ENCODE results near the gene CCDC154. TPM values are rescaled to one million over a fixed set of nuclear protein-coding genes. Genes with fewer than 3 reads are reported as not detected.

CCDC154 gene
- total and polyA plus RNA-seq, 2 donors (not counting 1 experiment from before 2014, with no cell fraction given): 12.4 to 22.9 TPM

DNA sequence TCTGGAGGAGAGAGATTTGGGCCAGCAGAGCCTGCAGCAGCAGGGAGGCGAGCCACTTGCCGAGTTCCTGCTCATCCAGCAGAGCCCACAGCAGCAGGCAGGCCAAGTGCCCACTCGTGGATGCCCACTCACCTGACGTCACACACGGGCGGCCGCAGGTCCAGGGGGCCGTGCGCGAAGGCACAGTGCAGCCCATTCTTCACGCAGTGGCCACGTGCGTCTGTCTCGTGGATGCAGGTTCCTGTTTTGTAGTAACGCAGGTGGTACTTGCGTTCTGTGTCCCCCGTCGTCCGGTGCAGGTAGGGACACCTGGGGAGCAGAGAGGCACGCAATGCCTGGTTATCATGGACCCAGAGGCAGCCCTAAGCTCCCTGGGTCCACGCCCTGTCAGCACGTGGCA lies 41.3 kb downstream of the CCDC154 start:
- Mint-ChIP-seq H3K4me1 (peaks cover 8% of the 10 kb centered on the region), H3K27me3 (no peaks in the 10 kb centered on the region), H3K27ac (no peak overlapping the region), H3K4me3 (no peak overlapping the region), H3K9me3 (ENCODE audit: insufficient read depth) (no peaks in the 10 kb centered on the region)
- DNase-seq (no peak), ATAC-seq (ENCODE audit: low read depth) (no peak)
- Histone ChIP-seq H4K20me1 (ENCODE audit: control insufficient read depth, insufficient read depth, low read length, poor library complexity, severe bottlenecking) (peaks cover 93% of the 10 kb centered on the region), H3K27ac (ENCODE audit: low read length in 2 of 2) (no peak overlapping the region), H3K9me3 (ENCODE audit: control extremely low read depth in 1 of 3, control insufficient read depth in 2 of 3, insufficient read depth in 1 of 3, low read length in 2 of 3) (no peaks in the 10 kb centered on the region), H3K4me3 (ENCODE audit: control extremely low read depth in 1 of 5, extremely low read depth in 1 of 5, insufficient read depth in 1 of 5, low read depth in 2 of 5, low read length in 4 of 5) (no peak overlapping the region), H3K36me3 (replicated peaks in 1 of 2; ENCODE audit: control extremely low read depth in 1 of 2, control insufficient read depth in 1 of 2, extremely low read depth in 1 of 2, insufficient read depth in 2 of 2, low read length in 1 of 2) (peaks cover 0 to 67% of the 10 kb centered on the region in 2 experiments), H3K4me2 (replicated peaks; ENCODE audit: low read depth, low read length, poor library complexity, severe bottlenecking) (no peak overlapping the region), H3K9ac (ENCODE audit: low read length) (no peak overlapping the region), H3K79me2 (ENCODE audit: control insufficient read depth, insufficient read depth, low read length) (peaks cover 98% of the 10 kb centered on the region), H2AFZ (ENCODE audit: insufficient read depth, low read depth, low read length, poor library complexity, severe bottlenecking) (no peak overlapping the region), H3K4me1 (ENCODE audit: control insufficient read depth in 2 of 2, insufficient read depth in 2 of 2, low read length in 2 of 2) (peaks cover 6% of the 10 kb centered on the region in 2 donors), H3K27me3 (replicated peaks in 1 of 4; ENCODE audit: control extremely low read depth in 1 of 4, control insufficient read depth in 3 of 4, insufficient read depth in 4 of 4, low read length in 3 of 4) (no peaks in the 10 kb centered on the region)
- ChIA-PET POLR2A (no interaction called here), CTCF (no interaction called here)
- intact Hi-C loops (cut with micrococcal nuclease): loop anchor here (10.0 kb wide), 1 partner anchor 48 kb away; the partner anchor contains the start of genes GNPTG and TSR3
- no peak for TF ChIP-seq EZH2 (IDR thresholded peaks at IDR 0.05; ENCODE audit: borderline replicate concordance, insufficient read depth, low read depth, low read length, poor library complexity, severe bottlenecking)
- TF ChIP-seq, protein P1, sequence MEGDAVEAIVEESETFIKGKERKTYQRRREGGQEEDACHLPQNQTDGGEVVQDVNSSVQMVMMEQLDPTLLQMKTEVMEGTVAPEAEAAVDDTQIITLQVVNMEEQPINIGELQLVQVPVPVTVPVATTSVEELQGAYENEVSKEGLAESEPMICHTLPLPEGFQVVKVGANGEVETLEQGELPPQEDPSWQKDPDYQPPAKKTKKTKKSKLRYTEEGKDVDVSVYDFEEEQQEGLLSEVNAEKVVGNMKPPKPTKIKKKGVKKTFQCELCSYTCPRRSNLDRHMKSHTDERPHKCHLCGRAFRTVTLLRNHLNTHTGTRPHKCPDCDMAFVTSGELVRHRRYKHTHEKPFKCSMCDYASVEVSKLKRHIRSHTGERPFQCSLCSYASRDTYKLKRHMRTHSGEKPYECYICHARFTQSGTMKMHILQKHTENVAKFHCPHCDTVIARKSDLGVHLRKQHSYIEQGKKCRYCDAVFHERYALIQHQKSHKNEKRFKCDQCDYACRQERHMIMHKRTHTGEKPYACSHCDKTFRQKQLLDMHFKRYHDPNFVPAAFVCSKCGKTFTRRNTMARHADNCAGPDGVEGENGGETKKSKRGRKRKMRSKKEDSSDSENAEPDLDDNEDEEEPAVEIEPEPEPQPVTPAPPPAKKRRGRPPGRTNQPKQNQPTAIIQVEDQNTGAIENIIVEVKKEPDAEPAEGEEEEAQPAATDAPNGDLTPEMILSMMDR (IDR thresholded peaks at IDR 0.05): no peak
- WGBS (ENCODE audit: insufficient coverage): 95% methylated on average over 22 of the region's 22 CpGs

DNA sequence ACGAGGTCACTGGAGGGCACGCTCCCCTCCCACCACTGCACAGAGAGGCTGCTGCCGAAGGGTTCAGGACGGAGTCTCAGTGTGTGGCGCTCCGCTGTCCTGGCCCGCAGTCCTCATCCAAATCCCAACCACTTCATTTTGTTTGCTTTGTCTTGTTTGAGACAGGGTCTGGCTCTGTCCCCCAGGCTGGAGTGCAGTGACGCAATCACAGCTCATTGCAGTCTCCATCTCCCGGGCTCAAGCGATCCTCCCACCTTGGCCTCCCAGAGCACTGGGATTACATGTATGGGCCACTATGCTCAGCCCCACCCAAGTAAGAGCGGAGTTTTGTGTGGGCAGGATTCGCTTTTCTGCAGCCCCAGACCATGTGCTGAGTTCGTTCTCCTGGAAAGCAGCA lies 42.6 kb downstream of the CCDC154 start:
- no peak for TF ChIP-seq EZH2 (IDR thresholded peaks at IDR 0.05; ENCODE audit: borderline replicate concordance, insufficient read depth, low read depth, low read length, poor library complexity, severe bottlenecking)
- TF ChIP-seq, protein P1 (IDR thresholded peaks at IDR 0.05): no peak
- H3K4me3 ChIP-seq (ENCODE audit: control extremely low read depth in 1 of 5, extremely low read depth in 1 of 5, insufficient read depth in 1 of 5, low read depth in 2 of 5, low read length in 4 of 5): no peak overlapping the region
- no peak overlapping the region for H3K27ac ChIP-seq (ENCODE audit: low read length in 2 of 2)
- CTCF ChIA-PET: no interaction called here
- no peaks in the 10 kb centered on the region for H3K27me3 ChIP-seq (replicated peaks in 1 of 4; ENCODE audit: control extremely low read depth in 1 of 4, control insufficient read depth in 3 of 4, insufficient read depth in 4 of 4, low read length in 3 of 4)
- 97% methylated on average over 10 of the region's 13 CpGs for WGBS (ENCODE audit: insufficient coverage)
- no peaks in the 10 kb centered on the region for H3K4me1 ChIP-seq (ENCODE audit: control insufficient read depth in 2 of 2, insufficient read depth in 2 of 2, low read length in 2 of 2)
- Mint-ChIP-seq H3K4me3 (no peak overlapping the region), H3K4me1 (peaks cover 3% of the 10 kb centered on the region), H3K27me3 (no peaks in the 10 kb centered on the region), H3K27ac (no peak overlapping the region), H3K9me3 (ENCODE audit: insufficient read depth) (no peaks in the 10 kb centered on the region)
- POLR2A ChIA-PET: interaction anchor here (0.6 kb wide), 1 partner anchor 19 kb away, joined by 5 read pairs; no protein-coding TSS in a partner anchor
- ATAC-seq (ENCODE audit: low read depth) (no peak), DNase-seq (no peak)
- no peak overlapping the region for H2AFZ ChIP-seq (ENCODE audit: insufficient read depth, low read depth, low read length, poor library complexity, severe bottlenecking)
- H4K20me1 ChIP-seq (ENCODE audit: control insufficient read depth, insufficient read depth, low read length, poor library complexity, severe bottlenecking): peaks cover 87% of the 10 kb centered on the region
- no peak overlapping the region for H3K4me2 ChIP-seq (replicated peaks; ENCODE audit: low read depth, low read length, poor library complexity, severe bottlenecking)
- intact Hi-C loops (cut with micrococcal nuclease): loop anchor here (10.0 kb wide), 1 partner anchor 47 kb away; the partner anchor contains the start of genes GNPTG and TSR3
- H3K36me3 ChIP-seq (replicated peaks in 1 of 2; ENCODE audit: control extremely low read depth in 1 of 2, control insufficient read depth in 1 of 2, extremely low read depth in 1 of 2, insufficient read depth in 2 of 2, low read length in 1 of 2): peaks cover 0 to 74% of the 10 kb centered on the region in 2 experiments
- no peaks in the 10 kb centered on the region for H3K9me3 ChIP-seq (ENCODE audit: control extremely low read depth in 1 of 3, control insufficient read depth in 2 of 3, insufficient read depth in 1 of 3, low read length in 2 of 3)
- H3K79me2 ChIP-seq (ENCODE audit: control insufficient read depth, insufficient read depth, low read length): peaks cover 95% of the 10 kb centered on the region
- no peak overlapping the region for H3K9ac ChIP-seq (ENCODE audit: low read length)
